ENCODE measurements around the gene HDHD3.

GRCh38 chr9:113341712-113342410, 34.9 kb downstream of the HDHD3 start:
- TF ChIP-seq, protein P1, sequence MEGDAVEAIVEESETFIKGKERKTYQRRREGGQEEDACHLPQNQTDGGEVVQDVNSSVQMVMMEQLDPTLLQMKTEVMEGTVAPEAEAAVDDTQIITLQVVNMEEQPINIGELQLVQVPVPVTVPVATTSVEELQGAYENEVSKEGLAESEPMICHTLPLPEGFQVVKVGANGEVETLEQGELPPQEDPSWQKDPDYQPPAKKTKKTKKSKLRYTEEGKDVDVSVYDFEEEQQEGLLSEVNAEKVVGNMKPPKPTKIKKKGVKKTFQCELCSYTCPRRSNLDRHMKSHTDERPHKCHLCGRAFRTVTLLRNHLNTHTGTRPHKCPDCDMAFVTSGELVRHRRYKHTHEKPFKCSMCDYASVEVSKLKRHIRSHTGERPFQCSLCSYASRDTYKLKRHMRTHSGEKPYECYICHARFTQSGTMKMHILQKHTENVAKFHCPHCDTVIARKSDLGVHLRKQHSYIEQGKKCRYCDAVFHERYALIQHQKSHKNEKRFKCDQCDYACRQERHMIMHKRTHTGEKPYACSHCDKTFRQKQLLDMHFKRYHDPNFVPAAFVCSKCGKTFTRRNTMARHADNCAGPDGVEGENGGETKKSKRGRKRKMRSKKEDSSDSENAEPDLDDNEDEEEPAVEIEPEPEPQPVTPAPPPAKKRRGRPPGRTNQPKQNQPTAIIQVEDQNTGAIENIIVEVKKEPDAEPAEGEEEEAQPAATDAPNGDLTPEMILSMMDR (IDR thresholded peaks at IDR 0.05), result no peak
- TF ChIP-seq POLR2A (IDR thresholded peaks at IDR 0.05), result no peak
